Left lung (tissue), 10 donors: Measurements from ENCODE around the gene RRP36. TPM values are rescaled to one million over a fixed set of nuclear protein-coding genes. Genes with fewer than 3 reads are reported as not detected.
"Not testable (repeated sequence)": the region's sequence is repeated elsewhere in the genome, so short reads cannot be mapped to it uniquely, and the experiment has no call there.

ENCODE experiments used
- ATAC-seq: fragments of 200-7000 bp; cut with Tn5 transposase; one replicate; pipeline ENCODE4 v1.9.1; 2020; ENCODE audit warnings: moderate library complexity
- DNase-seq, 4 donors: peaks; one replicate each; pipeline ENCODE4 v3.0.0-alpha.2; 2013 to 2020
- H3K27ac ChIP-seq, 2 donors: fragments of 200-600 bp; sonication (generic) in 1 of 2; one replicate each; pipeline versions ENCODE4 v1.5.0 to v1.8.0; 2020 to 2021
- H3K27me3 ChIP-seq, 2 donors: fragments of 200-600 bp; sonication (generic) in 1 of 2; one replicate each; pipeline versions ENCODE4 v1.5.0 to v1.8.0; 2020 to 2021
- H3K36me3 ChIP-seq, 2 donors: fragments of 200-600 bp; sonication (generic) in 1 of 2; one replicate each; pipeline versions ENCODE4 v1.5.0 to v1.8.0; 2020 to 2021
- H3K4me1 ChIP-seq, 2 donors: fragments of 200-600 bp; one replicate each; pipeline ENCODE4 v1.8.0; 2021
- H3K4me3 ChIP-seq, 2 donors: fragments of 200-600 bp; sonication (generic) in 1 of 2; one replicate each; pipeline versions ENCODE4 v1.5.0 to v1.8.0; 2020 to 2021; ENCODE audit warnings: mild to moderate bottlenecking in 1 of 2
- H3K9me3 ChIP-seq, 2 donors: fragments of 200-600 bp; sonication (generic) in 1 of 2; one replicate each; pipeline versions ENCODE4 v1.5.0 to v1.8.0; 2020 to 2021
- CTCF ChIP-seq, 2 donors: fragments of 200-600 bp; sonication (generic) in 1 of 2; IDR thresholded peaks; one replicate each; pipeline versions ENCODE4 v1.5.0 to v1.8.0; 2021; ENCODE audit warnings: antibody characterized with exemption in 2 of 2
- intact Hi-C, 2 donors: fragments of 100-400 bp; cut with DNase I; formaldehyde crosslinking; loops; one replicate each; pipeline versions ENCODE4 v1.11.2 to v1.14.2; 2022
- polyA plus RNA-seq, 6 donors: library from polyadenylated mRNA; unstranded; fragments of 120-200 nt; gene quantifications; one replicate each; pipeline ENCODE4 v1.2.1, GENCODE V29; 2013; ENCODE audit not compliant: insufficient read length in 6 of 6
- total RNA-seq, 2 donors: library from RNA; stranded (reverse); fragmentation: NEBNext Ultra II Directional; extraction: Animal tissue kit (Norgen Biotek cat#: 25700); gene quantifications; one replicate each; pipeline ENCODE4 v1.2.1, GENCODE V29; 2021
- donor health status: DM: no; HTN: yes; CAD: no.
- donor health status: DM: no; HTN: no; CAD: no.

RRP36 gene
- total and polyA plus RNA-seq, 8 donors = 43.3 to 55.2 (median 50.2) TPM

DNA sequence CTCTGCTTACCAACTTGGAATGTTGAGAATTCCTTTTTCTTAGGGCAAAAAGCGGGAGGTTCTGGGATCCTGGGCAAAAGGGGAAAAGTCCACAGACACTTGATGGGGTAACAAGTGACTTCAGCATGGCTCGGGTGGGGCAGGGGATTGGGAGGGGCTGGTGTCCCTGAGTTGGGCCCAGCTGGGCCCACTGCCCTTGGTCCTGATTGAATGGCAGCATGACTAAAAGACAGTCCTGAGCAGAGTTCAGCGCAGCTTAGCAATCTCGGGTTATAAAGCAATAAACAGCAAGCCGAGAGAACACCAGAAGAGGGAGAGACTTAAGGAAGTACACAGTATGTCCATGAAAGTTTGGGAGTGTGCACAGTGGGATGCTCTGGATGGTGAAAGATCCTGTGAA is 31.5 kb upstream of the RRP36 start:
- H3K4me1 ChIP-seq = peaks cover 17 to 33% of the 10 kb centered on the region in 2 donors
- no peak for TF ChIP-seq CTCF (IDR thresholded peaks at IDR 0.05)
- DNase-seq (peak in 1 of 4 donors; percentile 24), ATAC-seq (no peak)
- no peak overlapping the region for H3K27ac ChIP-seq
- H3K36me3 ChIP-seq = peaks cover 0 to 30% of the 10 kb centered on the region in 2 donors
- H3K4me3 ChIP-seq = no peak overlapping the region
- no peaks in the 10 kb centered on the region for H3K27me3 ChIP-seq
- no peaks in the 10 kb centered on the region for H3K9me3 ChIP-seq
- intact Hi-C loops = no loop called here

DNA sequence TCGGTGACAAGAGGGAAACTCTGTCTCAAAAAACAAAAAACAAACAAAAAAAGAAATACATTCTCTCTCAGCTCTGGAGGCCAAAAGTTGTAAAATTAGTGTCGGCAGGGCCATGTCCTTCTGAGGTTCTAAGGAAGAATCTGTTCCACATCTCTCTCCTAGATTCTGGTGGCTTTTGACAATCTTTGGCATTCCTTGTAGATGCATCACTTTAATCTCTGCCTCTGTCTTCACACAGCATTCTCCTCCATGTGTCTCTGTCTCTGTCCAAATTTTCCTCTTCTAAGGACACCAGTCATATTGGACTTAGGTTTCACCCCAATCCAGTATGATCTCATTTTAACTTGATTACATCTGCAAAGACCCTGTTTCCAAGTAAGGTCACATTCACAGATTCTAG is 28.0 kb upstream of the RRP36 start:
- Histone ChIP-seq H3K36me3 (peaks cover 0 to 30% of the 10 kb centered on the region in 2 donors), H3K9me3 (no peaks in the 10 kb centered on the region), H3K27ac (no peak overlapping the region), H3K4me3 (no peak overlapping the region), H3K4me1 (no peaks in the 10 kb centered on the region), H3K27me3 (no peaks in the 10 kb centered on the region)
- no peak for TF ChIP-seq CTCF (IDR thresholded peaks at IDR 0.05)
- ATAC-seq (no peak), DNase-seq (no peak)
- intact Hi-C loops = no loop called here

GRCh38 chr6:42996513-42996912 is 24.9 kb upstream of the RRP36 start:
- H3K27ac ChIP-seq = no peak overlapping the region

DNA sequence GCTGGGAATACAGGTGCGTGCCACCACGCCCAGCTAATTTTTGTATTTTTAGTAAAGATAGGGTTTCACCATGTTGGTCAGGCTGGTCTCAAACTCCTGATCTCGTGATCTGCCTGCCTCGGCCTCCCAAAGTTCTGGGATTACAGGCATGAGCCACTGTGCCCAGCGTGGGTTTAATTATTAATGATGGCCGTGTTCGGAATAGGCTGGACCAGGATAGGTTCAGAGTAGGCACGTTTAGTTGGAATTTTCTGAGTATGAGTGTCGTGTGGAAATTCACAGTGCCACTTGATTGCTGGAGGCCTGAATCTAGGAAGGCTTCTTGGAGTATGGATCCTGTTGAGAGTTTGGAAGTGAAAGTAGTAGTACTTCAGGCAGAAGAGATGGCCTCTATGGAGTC is 23.2 kb upstream of the RRP36 start:
- H3K4me1 ChIP-seq, H3K4me3 ChIP-seq, ATAC-seq, H3K9me3 ChIP-seq, intact Hi-C loops, DNase-seq, H3K36me3 ChIP-seq, H3K27ac ChIP-seq, H3K27me3 ChIP-seq: not testable (repeated sequence)

More at GRCh38 chr6:42996513-42996912, 24.9 kb upstream of the RRP36 start:
- no peak for DNase-seq
- Histone ChIP-seq H3K9me3 (no peaks in the 10 kb centered on the region), H3K27me3 (no peaks in the 10 kb centered on the region), H3K4me3 (no peak overlapping the region), H3K4me1 (no peaks in the 10 kb centered on the region), H3K36me3 (peaks cover 0 to 5% of the 10 kb centered on the region in 2 donors)
- TF ChIP-seq CTCF (IDR thresholded peaks at IDR 0.05) = no peak
- ATAC-seq = no peak
- intact Hi-C loops = no loop called here

DNA sequence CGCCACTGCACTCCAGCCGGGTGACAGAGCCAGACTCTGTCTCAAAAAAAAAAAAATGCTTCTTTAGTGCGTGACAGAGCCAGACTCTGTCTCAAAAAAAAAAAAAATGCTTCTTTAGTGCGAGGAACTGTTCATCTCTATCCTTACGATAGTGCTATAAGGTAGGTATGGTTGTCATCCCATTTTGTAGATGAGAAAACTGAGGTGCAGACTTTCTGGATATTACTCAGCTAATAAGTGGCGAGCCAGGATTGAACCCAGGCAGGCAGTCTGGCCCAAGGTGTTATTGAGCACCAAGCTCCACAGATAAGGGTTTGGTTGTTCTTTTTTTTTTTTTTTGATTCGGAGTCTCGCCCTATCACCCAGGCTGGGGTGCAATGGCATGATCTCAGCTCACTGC is 19.6 kb upstream of the RRP36 start:
- no peak for TF ChIP-seq CTCF (IDR thresholded peaks at IDR 0.05)
- H3K4me1 ChIP-seq = no peaks in the 10 kb centered on the region
- intact Hi-C loops = no loop called here

DNA sequence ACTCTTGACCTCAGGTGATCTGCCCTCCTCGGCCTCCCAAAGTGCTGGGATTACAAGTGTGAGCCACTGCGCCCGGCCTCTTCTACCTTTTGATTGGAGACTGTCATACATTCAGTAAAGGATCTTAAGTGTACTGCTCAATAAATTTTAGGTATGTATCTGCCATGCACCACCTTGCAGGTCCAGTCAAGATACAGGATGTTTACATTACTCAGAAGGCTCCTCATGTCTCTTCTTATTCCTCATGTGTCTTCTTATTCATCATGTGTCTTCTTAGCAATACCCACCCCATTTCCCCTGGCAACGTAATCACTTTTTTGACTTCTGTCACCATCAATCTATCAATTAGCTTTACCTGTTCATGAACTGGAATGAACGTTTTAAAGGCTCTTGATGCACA is 15.6 kb upstream of the RRP36 start:
- H3K9me3 ChIP-seq = no peaks in the 10 kb centered on the region
- intact Hi-C loops = no loop called here
- no peak for TF ChIP-seq CTCF (IDR thresholded peaks at IDR 0.05)
- H3K27ac ChIP-seq = no peak overlapping the region
- no peaks in the 10 kb centered on the region for H3K27me3 ChIP-seq
- peaks cover 0 to 57% of the 10 kb centered on the region in 2 donors for H3K36me3 ChIP-seq
- H3K4me3 ChIP-seq = no peak overlapping the region
- ATAC-seq (no peak), DNase-seq (peak in 1 of 4 donors; percentile 17)
- no peaks in the 10 kb centered on the region for H3K4me1 ChIP-seq

More for the DNA sequence above, 19.6 kb upstream of the RRP36 start:
- no peak overlapping the region for H3K27ac ChIP-seq
- DNase-seq = no peak
- no peaks in the 10 kb centered on the region for H3K9me3 ChIP-seq
- H3K36me3 ChIP-seq = peaks cover 0 to 17% of the 10 kb centered on the region in 2 donors
- no peak for ATAC-seq
- no peak overlapping the region for H3K4me3 ChIP-seq
- no peaks in the 10 kb centered on the region for H3K27me3 ChIP-seq
